Measurements from ENCODE around the gene SNX8. TPM values are rescaled to one million over a fixed set of nuclear protein-coding genes. Genes with fewer than 3 reads are reported as not detected.

The SNX8 gene
- total and polyA plus RNA-seq, 4 donors, result 8.7 to 20.8 (median 14.8) TPM

DNA sequence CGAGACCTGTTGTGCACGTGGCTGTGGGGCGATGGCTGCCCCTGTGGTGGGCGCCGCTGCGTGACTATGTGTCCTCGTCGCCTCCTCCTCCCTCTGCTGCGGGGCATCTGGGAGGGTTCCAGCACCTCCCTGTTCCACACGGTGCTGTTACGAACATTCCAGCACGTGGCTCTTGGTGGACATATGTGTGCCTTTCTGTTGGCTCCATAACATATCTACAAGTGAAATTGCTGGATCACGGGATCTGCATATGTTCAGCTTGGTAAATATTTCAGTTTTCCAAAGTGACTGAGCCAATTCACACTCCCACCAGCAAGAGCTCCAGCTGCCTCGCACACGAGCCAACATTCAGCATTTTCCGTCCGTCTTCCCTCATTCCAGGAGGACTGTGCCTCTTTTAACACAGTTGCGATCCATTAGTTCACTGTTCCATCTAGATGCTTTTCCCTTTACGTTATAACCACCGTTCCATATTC is 25.1 kb downstream of the SNX8 start:
- 94% methylated on average over 20 of the region's 20 CpGs for WGBS
- H3K4me3 ChIP-seq (ENCODE audit: low read depth in 1 of 3, low read length in 3 of 3), result no peak overlapping the region
- no peak overlapping the region for H3K27ac ChIP-seq (ENCODE audit: low read depth in 1 of 2, low read length in 2 of 2)
- H3K36me3 ChIP-seq (ENCODE audit: control insufficient read depth in 4 of 4, insufficient read depth in 3 of 4, low read depth in 1 of 4, low read length in 3 of 4), result no peaks in the 10 kb centered on the region
- H3K9ac ChIP-seq (ENCODE audit: low read depth in 1 of 2, low read length in 2 of 2), result no peak overlapping the region
- H3K27me3 ChIP-seq (ENCODE audit: control insufficient read depth in 4 of 4, insufficient read depth in 4 of 4, low read length in 3 of 4), result no peaks in the 10 kb centered on the region
- DNase-seq (ENCODE audit: low spot score), result no peak
- TF ChIP-seq, protein P1, sequence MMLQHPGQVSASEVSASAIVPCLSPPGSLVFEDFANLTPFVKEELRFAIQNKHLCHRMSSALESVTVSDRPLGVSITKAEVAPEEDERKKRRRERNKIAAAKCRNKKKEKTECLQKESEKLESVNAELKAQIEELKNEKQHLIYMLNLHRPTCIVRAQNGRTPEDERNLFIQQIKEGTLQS (IDR thresholded peaks at IDR 0.05), result no peak
- no peak for TF ChIP-seq RAD21 (IDR thresholded peaks at IDR 0.05)
- TF ChIP-seq, protein P2, sequence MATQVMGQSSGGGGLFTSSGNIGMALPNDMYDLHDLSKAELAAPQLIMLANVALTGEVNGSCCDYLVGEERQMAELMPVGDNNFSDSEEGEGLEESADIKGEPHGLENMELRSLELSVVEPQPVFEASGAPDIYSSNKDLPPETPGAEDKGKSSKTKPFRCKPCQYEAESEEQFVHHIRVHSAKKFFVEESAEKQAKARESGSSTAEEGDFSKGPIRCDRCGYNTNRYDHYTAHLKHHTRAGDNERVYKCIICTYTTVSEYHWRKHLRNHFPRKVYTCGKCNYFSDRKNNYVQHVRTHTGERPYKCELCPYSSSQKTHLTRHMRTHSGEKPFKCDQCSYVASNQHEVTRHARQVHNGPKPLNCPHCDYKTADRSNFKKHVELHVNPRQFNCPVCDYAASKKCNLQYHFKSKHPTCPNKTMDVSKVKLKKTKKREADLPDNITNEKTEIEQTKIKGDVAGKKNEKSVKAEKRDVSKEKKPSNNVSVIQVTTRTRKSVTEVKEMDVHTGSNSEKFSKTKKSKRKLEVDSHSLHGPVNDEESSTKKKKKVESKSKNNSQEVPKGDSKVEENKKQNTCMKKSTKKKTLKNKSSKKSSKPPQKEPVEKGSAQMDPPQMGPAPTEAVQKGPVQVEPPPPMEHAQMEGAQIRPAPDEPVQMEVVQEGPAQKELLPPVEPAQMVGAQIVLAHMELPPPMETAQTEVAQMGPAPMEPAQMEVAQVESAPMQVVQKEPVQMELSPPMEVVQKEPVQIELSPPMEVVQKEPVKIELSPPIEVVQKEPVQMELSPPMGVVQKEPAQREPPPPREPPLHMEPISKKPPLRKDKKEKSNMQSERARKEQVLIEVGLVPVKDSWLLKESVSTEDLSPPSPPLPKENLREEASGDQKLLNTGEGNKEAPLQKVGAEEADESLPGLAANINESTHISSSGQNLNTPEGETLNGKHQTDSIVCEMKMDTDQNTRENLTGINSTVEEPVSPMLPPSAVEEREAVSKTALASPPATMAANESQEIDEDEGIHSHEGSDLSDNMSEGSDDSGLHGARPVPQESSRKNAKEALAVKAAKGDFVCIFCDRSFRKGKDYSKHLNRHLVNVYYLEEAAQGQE (IDR thresholded peaks at IDR 0.05), result no peak
- no peak for TF ChIP-seq HNF4G (IDR thresholded peaks at IDR 0.05)
- H3K9me3 ChIP-seq (ENCODE audit: control insufficient read depth in 4 of 4, low read length in 3 of 4), result no peaks in the 10 kb centered on the region
- H3K4me1 ChIP-seq (ENCODE audit: control insufficient read depth in 4 of 4, insufficient read depth in 4 of 4, low read length in 3 of 4), result no peaks in the 10 kb centered on the region

DNA sequence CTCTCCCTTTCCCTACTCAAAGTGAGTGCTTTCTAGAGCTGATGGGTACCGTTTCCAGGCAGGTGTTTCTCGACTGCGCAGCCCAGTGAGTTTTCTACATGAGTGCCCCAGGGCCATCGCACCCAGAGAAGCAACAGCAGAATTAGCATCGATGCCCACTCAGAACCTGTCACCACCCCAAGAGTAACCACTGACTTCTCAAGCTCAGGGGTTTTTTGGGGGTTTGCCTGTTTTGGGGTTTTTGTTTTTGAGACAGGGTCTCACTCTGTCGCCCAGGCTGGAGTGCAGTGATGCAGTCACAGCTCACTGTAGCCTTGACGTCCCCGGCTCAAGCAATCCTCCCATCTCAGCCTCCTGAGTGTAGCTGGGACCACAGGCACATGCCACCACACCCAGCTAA is 25.7 kb downstream of the SNX8 start:
- no peak overlapping the region for H3K27ac ChIP-seq (ENCODE audit: low read depth in 1 of 2, low read length in 2 of 2)
- 96% methylated on average over 8 of the region's 8 CpGs for WGBS
- DNase-seq (ENCODE audit: low spot score), result no peak

More for the DNA sequence above, 25.7 kb downstream of the SNX8 start:
- TF ChIP-seq GABPA (IDR thresholded peaks at IDR 0.05 in 1 of 2, conservative IDR thresholded peaks at IDR 0.05 in 1 of 2), result no peak
- TF ChIP-seq, protein P3, sequence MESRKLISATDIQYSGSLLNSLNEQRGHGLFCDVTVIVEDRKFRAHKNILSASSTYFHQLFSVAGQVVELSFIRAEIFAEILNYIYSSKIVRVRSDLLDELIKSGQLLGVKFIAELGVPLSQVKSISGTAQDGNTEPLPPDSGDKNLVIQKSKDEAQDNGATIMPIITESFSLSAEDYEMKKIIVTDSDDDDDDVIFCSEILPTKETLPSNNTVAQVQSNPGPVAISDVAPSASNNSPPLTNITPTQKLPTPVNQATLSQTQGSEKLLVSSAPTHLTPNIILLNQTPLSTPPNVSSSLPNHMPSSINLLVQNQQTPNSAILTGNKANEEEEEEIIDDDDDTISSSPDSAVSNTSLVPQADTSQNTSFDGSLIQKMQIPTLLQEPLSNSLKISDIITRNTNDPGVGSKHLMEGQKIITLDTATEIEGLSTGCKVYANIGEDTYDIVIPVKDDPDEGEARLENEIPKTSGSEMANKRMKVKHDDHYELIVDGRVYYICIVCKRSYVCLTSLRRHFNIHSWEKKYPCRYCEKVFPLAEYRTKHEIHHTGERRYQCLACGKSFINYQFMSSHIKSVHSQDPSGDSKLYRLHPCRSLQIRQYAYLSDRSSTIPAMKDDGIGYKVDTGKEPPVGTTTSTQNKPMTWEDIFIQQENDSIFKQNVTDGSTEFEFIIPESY (IDR thresholded peaks at IDR 0.05), result no peak
- TF ChIP-seq, protein P1 (IDR thresholded peaks at IDR 0.05), result no peak
- TF ChIP-seq FOXA1 (IDR thresholded peaks at IDR 0.05), result no peak
- no peak for TF ChIP-seq RXRA (IDR thresholded peaks at IDR 0.05)
- no peak for TF ChIP-seq HNF4A (conservative IDR thresholded peaks at IDR 0.05)
- TF ChIP-seq, protein P4, sequence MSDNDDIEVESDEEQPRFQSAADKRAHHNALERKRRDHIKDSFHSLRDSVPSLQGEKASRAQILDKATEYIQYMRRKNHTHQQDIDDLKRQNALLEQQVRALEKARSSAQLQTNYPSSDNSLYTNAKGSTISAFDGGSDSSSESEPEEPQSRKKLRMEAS (IDR thresholded peaks at IDR 0.05), result no peak
- no peak for TF ChIP-seq TAF1 (conservative IDR thresholded peaks at IDR 0.05)
- TF ChIP-seq EGR1 (IDR thresholded peaks at IDR 0.05; ENCODE audit: low read depth in 2 of 2), result no peak
- no peak for TF ChIP-seq HNF4G (IDR thresholded peaks at IDR 0.05)
- TF ChIP-seq, protein P5, sequence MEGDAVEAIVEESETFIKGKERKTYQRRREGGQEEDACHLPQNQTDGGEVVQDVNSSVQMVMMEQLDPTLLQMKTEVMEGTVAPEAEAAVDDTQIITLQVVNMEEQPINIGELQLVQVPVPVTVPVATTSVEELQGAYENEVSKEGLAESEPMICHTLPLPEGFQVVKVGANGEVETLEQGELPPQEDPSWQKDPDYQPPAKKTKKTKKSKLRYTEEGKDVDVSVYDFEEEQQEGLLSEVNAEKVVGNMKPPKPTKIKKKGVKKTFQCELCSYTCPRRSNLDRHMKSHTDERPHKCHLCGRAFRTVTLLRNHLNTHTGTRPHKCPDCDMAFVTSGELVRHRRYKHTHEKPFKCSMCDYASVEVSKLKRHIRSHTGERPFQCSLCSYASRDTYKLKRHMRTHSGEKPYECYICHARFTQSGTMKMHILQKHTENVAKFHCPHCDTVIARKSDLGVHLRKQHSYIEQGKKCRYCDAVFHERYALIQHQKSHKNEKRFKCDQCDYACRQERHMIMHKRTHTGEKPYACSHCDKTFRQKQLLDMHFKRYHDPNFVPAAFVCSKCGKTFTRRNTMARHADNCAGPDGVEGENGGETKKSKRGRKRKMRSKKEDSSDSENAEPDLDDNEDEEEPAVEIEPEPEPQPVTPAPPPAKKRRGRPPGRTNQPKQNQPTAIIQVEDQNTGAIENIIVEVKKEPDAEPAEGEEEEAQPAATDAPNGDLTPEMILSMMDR (IDR thresholded peaks at IDR 0.05; ENCODE audit: low read depth, low read length, missing input control), result no peak
- TF ChIP-seq RAD21 (IDR thresholded peaks at IDR 0.05), result no peak
- no peak for TF ChIP-seq NR2F2 (IDR thresholded peaks at IDR 0.05)
- H3K9ac ChIP-seq (ENCODE audit: low read depth in 1 of 2, low read length in 2 of 2), result no peak overlapping the region
- no peak overlapping the region for H3K4me3 ChIP-seq (ENCODE audit: low read depth in 1 of 3, low read length in 3 of 3)
- H3K27me3 ChIP-seq (ENCODE audit: control insufficient read depth in 4 of 4, insufficient read depth in 4 of 4, low read length in 3 of 4), result no peaks in the 10 kb centered on the region
- no peaks in the 10 kb centered on the region for H3K36me3 ChIP-seq (ENCODE audit: control insufficient read depth in 4 of 4, insufficient read depth in 3 of 4, low read depth in 1 of 4, low read length in 3 of 4)
- no peaks in the 10 kb centered on the region for H3K4me1 ChIP-seq (ENCODE audit: control insufficient read depth in 4 of 4, insufficient read depth in 4 of 4, low read length in 3 of 4)
- H3K9me3 ChIP-seq (ENCODE audit: control insufficient read depth in 4 of 4, low read length in 3 of 4), result no peaks in the 10 kb centered on the region

Data from liver (tissue), 9 donors.